ENCODE data around the gene LPAR1.

Gene LPAR1

DNA sequence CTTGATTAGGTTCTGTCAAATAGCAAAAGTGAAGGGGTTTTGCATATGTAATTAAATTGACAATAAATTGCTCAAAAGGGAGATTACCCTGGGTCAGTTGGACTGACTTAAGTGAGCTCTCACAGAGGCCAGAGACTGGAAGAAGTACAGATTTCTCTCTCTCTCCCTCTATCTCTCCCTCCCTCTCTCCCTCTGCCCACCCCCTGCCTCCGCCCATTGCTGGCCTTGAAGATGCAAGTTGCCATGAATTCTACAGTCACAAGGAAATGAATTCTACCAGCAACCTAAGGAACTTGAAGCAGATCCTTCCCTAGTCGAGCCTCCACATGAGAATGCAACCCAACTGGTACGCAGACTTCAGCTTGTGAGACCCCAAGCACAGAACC, 119.2 kb downstream of the LPAR1 start:
- TF ChIP-seq CTCF (conservative IDR thresholded peaks at IDR 0.05): no peak

GRCh38 chr9:110918316-110919049, 119.8 kb downstream of the LPAR1 start:
- H3K27ac ChIP-seq: no peak overlapping the region
- TF ChIP-seq CTCF (conservative IDR thresholded peaks at IDR 0.05): no peak

More for the DNA sequence above, 119.2 kb downstream of the LPAR1 start:
- no peak overlapping the region for H3K27ac ChIP-seq

DNA sequence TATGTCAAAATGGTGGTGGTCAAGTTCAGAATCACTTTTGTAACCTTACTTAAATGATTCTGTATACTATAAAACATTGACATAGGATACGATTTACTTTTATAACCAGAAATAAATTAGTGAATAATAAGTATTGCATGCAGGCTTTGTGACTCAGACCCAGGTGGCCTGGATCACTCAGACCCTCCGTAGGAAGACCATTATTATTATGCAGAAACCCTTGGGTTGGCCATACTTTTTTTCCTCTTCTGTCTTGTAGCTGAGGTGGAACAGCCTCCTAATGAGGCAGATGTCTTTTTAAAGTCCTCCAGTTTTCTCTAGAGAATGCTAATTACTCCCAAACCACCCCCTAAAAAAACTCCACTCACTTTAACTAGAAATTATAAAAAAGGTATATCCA, 121.9 kb downstream of the LPAR1 start:
- no peak for TF ChIP-seq CTCF (conservative IDR thresholded peaks at IDR 0.05)
- H3K27ac ChIP-seq: no peak overlapping the region

DNA sequence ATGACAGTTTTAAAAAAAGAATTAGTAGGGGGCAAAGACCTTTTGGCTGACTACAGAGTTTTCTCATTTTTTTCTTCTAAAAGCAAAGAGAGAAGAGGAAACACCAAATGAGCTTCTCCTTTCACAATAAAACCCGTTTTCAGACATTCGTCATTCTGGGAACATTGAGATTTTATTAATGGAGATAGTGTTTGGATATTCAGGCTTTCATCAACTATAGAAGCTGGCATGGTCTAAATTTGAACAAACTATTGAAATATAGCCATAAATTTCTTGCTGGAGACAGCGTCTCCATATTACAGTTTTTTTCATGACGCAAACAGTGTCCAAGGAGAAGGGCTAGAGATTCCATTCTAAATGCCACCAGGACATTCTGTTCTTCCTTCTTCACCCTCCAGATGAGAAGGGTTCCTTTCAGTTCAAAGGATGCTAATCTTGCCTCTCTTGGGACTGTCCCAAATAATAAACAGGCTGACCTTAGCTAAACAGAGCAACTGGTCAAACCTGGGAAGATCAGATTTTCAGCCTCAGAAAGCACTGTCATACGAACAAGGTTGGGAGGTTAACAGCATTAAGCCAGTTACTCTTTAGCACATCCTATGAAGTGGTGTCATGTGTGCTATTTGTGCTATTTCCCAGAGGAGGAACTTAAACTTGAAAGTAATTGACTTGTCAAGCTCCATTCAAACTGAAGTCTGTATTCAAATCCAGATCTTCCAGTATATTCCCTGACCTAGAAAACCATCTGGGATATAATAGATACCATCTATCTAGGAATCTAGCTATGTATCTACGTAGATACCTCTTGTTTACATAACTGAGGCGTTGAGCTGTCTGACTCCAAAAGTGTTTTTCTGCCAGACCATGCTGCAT, 125.6 kb downstream of the LPAR1 start:
- no peak for TF ChIP-seq CTCF (conservative IDR thresholded peaks at IDR 0.05)
- H3K27ac ChIP-seq: peak overlapping the region; percentile 7

DNA sequence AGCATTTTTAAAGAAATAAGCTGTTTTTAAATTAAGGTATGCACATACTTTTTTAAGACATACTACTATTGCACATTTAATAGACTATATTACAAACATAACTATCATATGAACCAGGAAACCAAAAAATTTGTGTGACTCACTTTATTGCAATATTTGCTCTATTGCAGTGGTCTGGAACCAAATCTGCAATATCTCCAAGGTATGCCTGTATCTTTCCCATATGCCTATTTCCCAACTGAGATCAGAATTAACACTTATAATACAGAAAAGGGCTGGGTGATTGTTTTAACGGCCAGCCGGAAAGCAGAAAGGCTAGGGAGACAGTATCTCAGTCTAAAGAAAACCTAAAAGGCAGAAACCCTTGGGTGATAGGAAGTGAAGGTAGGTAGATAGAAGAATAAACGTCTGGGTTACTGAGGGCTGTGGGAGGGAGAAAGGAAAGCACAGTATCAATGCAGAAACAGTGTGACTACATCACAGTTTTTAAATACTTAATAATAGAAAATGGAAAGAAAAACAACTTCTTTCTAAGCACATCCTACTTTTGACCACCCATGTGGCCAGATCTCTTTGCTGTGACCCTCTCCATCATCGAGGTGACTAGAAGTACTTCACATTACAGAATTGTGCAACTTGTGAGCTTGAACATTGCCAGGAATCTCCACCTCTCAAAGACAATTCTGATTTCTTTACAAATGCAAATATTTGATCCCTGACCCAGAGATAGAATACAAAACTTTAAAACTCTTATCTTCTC, 126.4 kb downstream of the LPAR1 start:
- TF ChIP-seq CTCF (conservative IDR thresholded peaks at IDR 0.05): no peak
- H3K27ac ChIP-seq: peak overlapping the region; percentile 7; the same call in 1 of the 2 replicates

DNA sequence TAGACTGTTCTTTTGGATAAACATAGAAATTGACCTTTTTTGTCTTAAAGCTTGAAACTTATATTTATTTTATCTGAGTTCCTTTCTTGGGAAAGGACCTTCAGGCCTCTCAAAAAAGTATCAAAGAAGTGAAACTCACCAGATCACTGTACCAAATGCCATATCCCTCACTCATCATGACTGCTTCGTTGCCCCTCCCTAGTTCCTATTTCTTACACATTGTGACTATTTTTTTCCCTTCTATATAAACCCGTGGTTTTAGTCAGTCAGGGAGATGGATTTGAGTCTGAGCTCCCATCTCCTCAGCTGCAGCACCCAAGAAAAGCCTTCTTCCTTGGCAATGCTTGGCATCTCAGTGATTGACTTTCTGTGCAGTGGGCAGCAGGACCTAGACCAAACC, 129.4 kb downstream of the LPAR1 start:
- no peak for TF ChIP-seq CTCF (conservative IDR thresholded peaks at IDR 0.05)
- no peak overlapping the region for H3K27ac ChIP-seq

DNA sequence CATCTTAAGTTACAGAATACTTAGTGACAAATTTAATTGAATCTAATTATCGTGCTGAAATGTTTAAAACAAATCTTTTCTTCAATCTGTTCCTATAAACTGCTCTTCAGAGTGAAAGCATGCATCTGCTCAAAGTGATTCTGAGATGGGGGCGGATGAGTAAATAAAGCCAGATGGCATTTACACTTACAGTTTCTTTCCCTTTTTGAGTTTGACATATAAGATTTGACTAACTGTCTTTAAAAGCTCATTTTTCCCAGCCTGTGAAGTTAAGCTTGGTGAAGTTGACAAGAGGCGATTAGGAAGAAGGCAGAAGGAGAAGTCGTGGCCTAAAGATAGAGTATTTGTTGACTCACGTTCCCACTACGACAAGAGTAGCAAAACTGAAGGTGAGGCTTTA, 137.4 kb downstream of the LPAR1 start:
- TF ChIP-seq CTCF (conservative IDR thresholded peaks at IDR 0.05): no peak
- H3K27ac ChIP-seq: no peak overlapping the region
